Measurements from ENCODE around the gene CUX1. TPM values are rescaled to one million over a fixed set of nuclear protein-coding genes. Genes with fewer than 3 reads are reported as not detected.

The CUX1 gene
- total RNA-seq, 4 donors from 2014 or later: 40.0 to 55.9 (median 47.3) TPM

DNA sequence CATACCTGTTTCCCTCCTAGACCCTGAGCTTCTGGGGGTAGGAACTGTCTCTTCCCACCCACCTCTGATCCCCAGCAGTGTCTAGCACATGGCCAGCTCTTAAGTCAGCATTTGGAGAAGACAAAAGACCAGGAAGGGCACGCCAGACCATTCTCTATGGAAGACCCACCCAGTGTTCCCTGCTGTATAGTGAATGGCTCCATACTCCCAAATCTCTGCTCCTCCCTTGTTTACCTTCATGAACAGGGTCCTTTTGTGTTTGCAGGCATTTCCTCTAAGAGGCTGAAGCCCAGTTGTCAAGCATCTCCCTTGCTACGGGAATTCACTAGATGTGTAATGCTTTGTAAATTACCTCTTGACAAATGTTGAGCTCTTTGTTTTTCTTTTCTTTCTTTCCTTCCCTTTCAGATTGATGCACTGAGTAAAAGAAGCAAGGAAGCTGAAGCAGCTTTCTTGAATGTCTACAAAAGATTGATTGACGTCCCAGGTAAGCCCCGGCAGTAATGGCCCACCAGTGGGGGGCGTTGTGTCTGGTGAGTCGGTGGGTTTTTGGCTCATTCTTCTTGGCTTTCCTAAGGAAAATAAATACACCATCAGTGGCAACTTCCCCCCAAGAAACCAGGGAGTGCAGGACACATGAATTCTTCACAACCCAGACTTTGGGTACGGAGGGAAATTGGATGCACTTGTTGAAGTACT lies 252.7 kb downstream of the CUX1 start:
- peaks cover 0 to 1% (median 0%) of the 10 kb centered on the region in 3 donors for H3K4me1 ChIP-seq
- intact Hi-C loops (cut with DNase I): no loop called here
- H3K36me3 ChIP-seq: peaks cover 0 to 42% (median 0%) of the 10 kb centered on the region in 3 donors
- WGBS, 2 donors: 84 to 85% methylated on average over 6 to 7 of the region's 7 CpGs
- no peaks in the 10 kb centered on the region for H3K27me3 ChIP-seq
- H3K27ac ChIP-seq: no peak overlapping the region
- TF ChIP-seq, protein P1, sequence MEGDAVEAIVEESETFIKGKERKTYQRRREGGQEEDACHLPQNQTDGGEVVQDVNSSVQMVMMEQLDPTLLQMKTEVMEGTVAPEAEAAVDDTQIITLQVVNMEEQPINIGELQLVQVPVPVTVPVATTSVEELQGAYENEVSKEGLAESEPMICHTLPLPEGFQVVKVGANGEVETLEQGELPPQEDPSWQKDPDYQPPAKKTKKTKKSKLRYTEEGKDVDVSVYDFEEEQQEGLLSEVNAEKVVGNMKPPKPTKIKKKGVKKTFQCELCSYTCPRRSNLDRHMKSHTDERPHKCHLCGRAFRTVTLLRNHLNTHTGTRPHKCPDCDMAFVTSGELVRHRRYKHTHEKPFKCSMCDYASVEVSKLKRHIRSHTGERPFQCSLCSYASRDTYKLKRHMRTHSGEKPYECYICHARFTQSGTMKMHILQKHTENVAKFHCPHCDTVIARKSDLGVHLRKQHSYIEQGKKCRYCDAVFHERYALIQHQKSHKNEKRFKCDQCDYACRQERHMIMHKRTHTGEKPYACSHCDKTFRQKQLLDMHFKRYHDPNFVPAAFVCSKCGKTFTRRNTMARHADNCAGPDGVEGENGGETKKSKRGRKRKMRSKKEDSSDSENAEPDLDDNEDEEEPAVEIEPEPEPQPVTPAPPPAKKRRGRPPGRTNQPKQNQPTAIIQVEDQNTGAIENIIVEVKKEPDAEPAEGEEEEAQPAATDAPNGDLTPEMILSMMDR (IDR thresholded peaks at IDR 0.05): no peak
- no peak for TF ChIP-seq POLR2A (IDR thresholded peaks at IDR 0.05)
- H3K9me3 ChIP-seq: peaks cover 0 to 5% (median 0%) of the 10 kb centered on the region in 3 donors
- DNase-seq: no peak
- no peak overlapping the region for H3K4me3 ChIP-seq

DNA sequence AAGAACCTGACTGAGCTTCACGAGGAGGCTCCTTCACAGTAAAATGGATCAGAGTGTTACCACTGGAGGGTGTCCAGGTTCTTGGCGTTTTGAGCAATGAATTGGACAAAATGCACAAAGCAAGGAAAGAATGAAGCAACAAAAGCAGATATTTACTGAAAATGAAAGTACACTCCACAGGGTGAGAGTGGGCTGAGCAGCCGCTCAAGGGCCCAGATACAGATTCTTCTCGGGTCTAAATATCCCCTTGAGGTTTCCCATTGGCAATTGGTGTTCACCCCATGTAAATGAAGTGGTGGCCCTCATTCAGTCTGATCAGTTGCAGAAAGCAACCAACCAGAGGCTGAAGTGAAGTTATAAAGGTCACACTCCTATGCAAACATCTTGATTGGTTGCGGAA lies 254.6 kb downstream of the CUX1 start:
- H3K36me3 ChIP-seq: peaks cover 0 to 57% (median 0%) of the 10 kb centered on the region in 3 donors
- 85 to 95% methylated on average over 4 to 5 of the region's 5 CpGs for WGBS, 2 donors
- no peak overlapping the region for H3K4me3 ChIP-seq
- TF ChIP-seq, protein P1 (IDR thresholded peaks at IDR 0.05): no peak
- TF ChIP-seq POLR2A (IDR thresholded peaks at IDR 0.05): no peak
- intact Hi-C loops (cut with DNase I): no loop called here
- no peaks in the 10 kb centered on the region for H3K27me3 ChIP-seq
- no peaks in the 10 kb centered on the region for H3K4me1 ChIP-seq
- peaks cover 0 to 5% (median 0%) of the 10 kb centered on the region in 3 donors for H3K9me3 ChIP-seq
- DNase-seq: no peak
- H3K27ac ChIP-seq: no peak overlapping the region

DNA sequence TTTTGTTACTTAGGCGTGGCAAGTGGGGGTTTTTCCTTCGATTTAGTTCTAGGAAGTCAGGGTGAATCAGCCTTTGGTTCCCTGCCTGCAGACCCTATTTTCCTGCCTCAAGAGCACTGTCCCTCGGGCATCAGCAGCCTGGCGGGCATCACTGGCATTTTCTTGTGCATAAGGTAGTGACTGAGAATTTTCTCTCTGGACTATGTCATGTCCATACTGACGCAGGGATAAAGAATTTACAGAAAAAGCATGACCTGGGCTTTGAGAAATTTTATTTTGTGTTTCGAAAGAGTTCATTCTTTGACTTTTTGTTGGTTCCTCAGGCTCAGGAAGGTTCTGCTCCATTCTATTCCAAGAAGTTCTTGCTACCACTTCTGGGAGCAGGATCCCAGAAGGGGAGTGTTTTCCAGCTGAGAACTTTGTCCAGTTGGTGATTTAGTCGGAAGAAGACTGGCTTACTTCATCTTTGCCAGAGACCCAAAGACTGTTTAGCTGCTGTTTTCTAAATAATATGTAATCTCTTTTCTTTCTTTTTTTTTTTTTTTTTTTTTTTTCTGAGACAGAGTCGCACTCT lies 255.3 kb downstream of the CUX1 start:
- H3K9me3 ChIP-seq: peaks cover 0 to 5% (median 0%) of the 10 kb centered on the region in 3 donors
- H3K4me1 ChIP-seq: no peaks in the 10 kb centered on the region
- no peaks in the 10 kb centered on the region for H3K27me3 ChIP-seq
- 80 to 91% methylated on average over 6 to 7 of the region's 8 CpGs for WGBS, 2 donors
- peaks cover 0 to 57% (median 0%) of the 10 kb centered on the region in 3 donors for H3K36me3 ChIP-seq
- no peak overlapping the region for H3K4me3 ChIP-seq
- no peak for DNase-seq
- intact Hi-C loops (cut with DNase I): no loop called here
- TF ChIP-seq, protein P1 (IDR thresholded peaks at IDR 0.05): no peak
- TF ChIP-seq POLR2A (IDR thresholded peaks at IDR 0.05): no peak
- no peak overlapping the region for H3K27ac ChIP-seq

DNA sequence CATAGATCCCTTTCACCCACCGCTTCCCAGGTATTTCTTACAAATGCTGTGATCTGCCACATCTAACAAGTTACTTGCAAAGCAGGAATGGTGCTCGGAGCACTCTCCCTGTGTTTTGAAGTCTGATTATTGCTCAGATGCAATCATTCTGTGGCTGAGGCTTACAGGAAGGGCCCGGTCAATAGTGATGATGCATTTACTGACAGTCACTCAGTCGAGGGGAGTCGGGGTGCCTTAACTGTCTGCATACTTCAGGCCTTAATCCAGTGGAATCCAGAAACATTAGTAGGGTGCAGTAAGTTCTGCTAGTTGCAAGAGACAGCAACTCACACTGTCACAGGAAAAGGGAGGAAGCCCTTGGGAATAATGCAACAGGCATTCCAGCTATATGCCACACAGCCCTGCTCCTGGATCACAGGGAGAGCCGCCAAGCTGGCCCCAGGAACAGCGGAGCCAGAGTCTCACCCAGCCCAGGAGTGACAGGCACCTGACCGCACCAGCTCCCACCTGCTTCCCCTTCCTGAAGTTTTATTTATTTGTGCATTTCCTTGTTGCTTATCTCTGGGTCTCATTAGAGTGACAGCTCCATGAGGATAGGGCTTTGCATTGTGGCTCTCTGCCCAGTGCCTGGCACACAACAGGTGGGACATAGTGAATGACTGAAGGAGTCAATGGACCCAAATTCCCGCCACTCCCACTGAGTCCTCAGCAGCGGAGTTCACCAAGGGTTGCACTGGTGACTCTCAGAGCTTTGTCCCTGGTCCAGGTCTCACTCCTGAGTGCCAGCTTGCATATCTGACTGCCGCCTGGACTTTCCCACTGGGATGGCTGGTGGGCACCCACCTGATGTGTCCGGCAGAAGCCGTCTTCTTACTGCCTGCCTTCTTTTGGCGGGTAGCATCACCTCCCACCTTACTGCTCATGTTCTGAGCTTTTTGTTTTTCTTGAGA lies 256.8 kb downstream of the CUX1 start:
- intact Hi-C loops (cut with DNase I): no loop called here
- no peak for TF ChIP-seq POLR2A (IDR thresholded peaks at IDR 0.05)
- TF ChIP-seq, protein P1 (IDR thresholded peaks at IDR 0.05): no peak
- Histone ChIP-seq H3K36me3 (peaks cover 0 to 57% (median 0%) of the 10 kb centered on the region in 3 donors), H3K4me1 (no peaks in the 10 kb centered on the region), H3K9me3 (peaks cover 0 to 5% (median 0%) of the 10 kb centered on the region in 3 donors), H3K27ac (no peak overlapping the region), H3K27me3 (no peaks in the 10 kb centered on the region), H3K4me3 (no peak overlapping the region)
- DNase-seq: no peak
- 92% methylated on average over 9 to 13 of the region's 14 CpGs for WGBS, 2 donors

All from esophagus squamous epithelium (tissue), 5 donors.